ENCODE data around the gene PACRG.

PACRG gene

GRCh38 chr6:163098827-163099479 lies 371.2 kb downstream of the PACRG start:
- no peak for DNase-seq

GRCh38 chr6:163099621-163100171 lies 371.9 kb downstream of the PACRG start:
- no peak for DNase-seq

GRCh38 chr6:163100259-163100658 lies 372.5 kb downstream of the PACRG start:
- DNase-seq = no peak

DNA sequence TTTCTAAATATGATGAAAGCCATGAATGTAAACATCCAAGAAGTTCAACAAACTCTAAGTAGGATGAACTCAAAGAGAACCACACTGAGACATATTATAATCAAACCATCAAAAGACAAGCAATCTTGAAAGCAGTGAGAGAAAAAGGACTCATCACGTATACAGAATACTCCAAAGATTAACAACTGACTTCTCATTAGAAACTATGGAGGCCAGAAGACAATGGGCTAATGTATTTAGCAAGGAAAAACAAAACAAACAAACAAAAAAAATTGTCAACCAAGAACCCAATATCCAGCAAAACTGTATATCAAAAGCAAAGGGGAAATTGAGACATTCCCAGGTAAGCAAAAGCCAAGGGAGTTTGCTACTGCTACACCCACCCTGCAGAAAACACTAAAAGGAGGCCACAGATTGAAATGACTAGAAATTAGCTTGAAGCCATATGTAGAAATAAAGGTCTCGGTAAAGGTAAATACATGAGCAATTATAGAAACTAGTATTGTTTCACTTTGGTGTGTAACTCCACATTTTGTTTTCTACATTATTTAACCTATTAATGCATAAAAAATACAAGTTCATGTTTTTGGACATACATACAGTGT lies 385.7 kb downstream of the PACRG start:
- no peak for DNase-seq

DNA sequence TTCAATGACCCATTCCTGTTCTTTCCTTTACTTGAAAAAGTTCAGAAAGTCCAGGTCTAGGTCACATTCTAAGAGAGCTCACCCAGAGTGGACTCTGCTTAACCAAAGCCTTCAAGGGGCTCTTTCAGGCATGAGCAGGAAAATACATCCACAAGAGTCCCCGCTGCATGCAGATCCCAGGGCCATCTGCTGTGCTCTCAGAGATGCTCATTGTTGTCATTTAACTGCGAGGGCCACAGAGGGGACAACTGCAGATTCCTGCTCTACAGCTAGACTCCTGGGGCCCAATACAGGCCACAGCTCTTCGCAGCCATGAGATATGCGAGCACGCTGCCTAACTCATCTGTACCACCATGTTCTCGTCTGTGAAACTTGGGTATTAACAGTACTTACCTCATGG lies 391.2 kb downstream of the PACRG start:
- DNase-seq = no peak

DNA sequence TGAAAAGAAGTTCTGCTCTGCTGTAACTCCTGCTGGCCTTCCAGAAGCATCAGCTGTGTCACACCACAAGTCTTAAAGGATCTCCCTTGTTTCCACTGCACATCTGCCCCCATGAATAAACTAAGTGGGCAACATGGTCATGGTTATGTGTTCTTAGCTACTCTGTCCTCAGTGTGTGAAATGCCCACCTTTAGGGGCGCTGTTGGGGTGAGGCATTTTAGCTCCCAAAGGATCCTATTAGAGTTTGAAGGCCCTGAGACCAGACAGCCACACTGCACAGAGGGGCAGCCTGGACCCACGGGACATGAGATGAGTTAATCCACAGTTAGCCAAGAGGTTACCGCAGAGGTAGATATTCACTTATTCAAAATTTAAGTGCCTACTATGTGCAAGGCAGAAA lies 392.4 kb downstream of the PACRG start:
- no peak for DNase-seq

DNA sequence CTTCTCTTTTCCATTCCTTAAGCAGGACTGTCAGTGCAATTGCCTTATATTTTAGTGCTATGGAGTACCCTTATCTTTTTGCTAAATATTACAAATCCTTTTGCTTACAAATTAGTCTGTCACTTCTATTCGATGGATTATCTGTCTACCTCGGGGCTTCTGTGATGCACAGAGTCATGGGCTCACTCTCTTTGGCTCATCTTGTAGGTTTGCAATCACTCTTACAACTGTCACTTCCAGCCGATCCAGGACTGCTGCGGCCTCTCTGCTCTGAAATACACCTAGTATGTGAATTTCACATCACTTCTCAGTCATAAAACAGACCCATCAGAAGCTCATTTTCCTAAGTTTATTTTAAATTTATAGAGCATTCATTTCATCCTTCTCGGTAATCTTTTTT lies 393.5 kb downstream of the PACRG start:
- DNase-seq = no peak

DNA sequence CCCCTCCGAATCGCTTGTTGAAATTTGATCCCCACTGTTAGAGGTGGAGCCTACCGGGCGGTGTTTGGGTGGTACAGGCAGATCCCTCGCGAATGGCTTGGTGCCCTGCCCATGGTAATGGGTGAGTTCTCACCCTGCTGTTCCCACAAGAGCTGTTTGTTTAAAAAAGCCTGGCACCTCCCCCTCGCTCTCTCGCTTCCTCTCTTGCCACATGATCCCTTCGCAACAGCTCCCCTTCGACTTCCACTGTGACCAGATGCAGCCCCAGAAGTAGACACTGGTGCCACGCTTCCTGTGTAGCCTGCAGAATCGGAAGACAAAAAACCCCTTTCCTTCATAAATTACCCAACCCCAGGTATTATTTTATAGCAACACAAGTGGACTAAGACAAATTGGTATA lies 394.6 kb downstream of the PACRG start:
- DNase-seq = no peak

- DNase-seq = no peak
These were observed 395.3 kb downstream of the PACRG start for GRCh38 chr6:163123098-163123497.

GRCh38 chr6:163126741-163127140 lies 399.0 kb downstream of the PACRG start:
- DNase-seq = no peak

- no peak for DNase-seq
These were observed 399.8 kb downstream of the PACRG start for GRCh38 chr6:163127587-163127986.

GRCh38 chr6:163128324-163128723 lies 400.6 kb downstream of the PACRG start:
- no peak for DNase-seq

DNA sequence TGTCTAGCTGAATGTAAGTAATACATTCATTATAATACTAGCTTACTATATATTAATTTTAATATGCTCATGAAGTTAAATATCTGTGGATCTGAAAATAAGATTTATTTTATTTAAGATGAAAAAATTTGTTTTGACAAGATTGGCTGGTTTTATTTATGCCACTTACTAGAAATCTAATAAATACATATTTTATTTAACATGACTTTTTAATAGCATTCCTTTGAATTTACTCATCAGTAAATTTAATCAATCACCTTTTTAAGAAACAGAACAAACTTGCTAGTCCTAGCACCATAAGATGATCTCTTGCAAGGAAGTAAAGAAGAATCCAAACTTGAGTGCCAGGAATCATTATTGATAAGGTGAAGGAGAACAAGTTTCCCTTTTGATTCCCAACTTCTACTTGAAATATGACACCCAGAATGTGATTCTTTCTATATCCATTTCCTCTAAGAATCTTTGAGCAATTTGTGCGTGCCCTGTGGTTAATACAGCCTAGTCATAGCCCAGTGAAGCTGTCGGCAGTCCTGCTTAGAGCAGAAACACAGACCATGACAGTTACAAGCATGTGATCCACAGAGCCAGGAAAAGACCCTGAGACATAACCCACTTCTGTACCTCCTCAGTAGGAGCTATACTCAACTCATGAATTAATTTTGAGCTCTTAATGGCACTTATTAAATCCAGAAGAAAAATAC lies 404.4 kb downstream of the PACRG start:
- no peak for DNase-seq

GRCh38 chr6:163133017-163133416 lies 405.2 kb downstream of the PACRG start:
- DNase-seq = no peak

DNA sequence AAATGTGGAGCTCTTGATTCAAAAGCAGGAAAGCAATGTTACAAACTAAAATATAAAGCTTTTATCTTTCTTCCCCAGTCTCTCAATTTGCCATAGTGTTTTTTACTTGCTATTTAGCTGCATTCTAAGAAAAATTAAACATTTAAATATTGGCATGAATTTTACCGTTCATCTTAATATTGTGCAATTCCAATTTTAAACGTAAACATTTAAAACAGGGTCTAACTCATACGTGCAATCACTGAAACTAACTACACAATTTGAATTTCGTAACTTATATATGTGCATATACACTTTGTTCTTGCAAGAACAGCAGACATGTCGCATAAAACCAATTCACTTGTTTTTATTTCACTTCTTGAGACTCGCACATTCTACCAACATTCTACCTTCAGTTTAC lies 405.9 kb downstream of the PACRG start:
- no peak for DNase-seq

DNA sequence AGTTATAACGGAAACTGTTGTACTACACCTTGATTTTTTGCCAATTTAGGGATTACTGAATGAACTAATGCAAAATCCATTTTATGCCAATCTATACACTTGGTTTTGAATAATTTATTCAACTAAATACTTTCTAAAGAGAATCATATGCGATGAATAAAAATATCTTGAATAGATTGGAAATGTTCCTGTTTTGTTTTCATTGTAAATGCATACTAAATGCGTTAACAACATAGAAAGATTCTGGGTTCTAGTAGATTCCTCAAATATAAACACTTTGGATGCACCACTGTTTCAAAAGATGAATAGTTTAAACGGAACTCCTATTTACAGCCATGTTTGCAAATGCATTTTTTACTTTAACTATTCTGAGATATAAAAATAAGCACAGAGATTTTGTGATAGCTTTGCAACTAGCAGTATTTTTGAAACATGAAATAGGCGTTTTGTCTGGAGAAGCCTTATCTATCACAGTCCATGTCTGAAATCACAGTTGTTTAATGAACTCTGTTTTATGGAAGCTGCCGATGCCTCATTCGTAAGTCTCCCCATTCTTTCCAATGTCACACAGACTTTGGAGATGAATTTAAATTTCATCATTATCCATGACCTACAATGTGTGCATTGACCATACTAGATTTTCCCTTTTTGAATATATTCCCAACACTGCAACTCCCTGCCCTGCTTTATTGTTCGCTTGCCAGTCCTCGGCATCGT lies 409.1 kb downstream of the PACRG start:
- no peak for DNase-seq

DNA sequence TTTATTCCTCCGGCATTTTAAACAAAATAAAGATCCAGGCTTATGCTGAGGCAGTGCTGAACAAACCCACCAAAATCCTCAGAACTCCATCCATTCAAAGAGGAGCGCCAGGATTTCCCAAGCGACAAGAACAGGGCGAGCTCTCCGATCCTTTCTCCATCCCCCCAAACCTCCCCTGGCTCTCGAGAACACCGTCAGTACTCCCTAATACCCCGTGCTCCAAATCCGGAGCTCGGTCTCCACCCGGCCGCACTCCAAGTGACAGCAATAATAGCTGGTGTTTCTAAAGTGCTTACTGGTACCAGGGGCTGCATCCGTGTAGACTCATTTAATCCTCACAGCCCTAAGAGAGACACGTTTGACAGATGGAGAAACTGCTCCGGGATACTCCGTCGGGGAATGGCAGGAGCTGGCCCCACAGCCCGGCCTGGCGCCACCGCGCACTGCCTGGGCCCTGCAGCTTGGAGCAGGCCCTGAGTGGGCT lies 409.7 kb downstream of the PACRG start:
- no peak for DNase-seq

DNA sequence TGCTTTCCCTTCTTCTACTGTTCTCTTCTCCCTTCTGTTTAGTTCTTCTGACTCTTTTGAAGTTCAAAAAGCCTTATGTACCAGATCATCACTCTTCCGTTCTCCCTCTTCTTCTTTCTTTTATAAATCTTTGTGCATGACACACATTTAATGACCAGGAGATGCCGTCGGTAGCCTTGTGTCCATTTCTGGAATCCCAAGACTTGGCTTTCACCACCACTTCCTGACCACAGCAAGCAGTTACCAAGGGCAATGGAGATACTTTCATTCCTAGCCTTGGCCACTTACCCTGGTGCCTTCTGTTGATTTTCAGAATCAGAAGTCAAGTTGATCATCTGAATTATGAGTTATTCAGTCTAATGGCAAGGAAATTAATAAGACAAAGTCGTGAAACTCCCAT lies 418.3 kb downstream of the PACRG start:
- no peak for DNase-seq

DNA sequence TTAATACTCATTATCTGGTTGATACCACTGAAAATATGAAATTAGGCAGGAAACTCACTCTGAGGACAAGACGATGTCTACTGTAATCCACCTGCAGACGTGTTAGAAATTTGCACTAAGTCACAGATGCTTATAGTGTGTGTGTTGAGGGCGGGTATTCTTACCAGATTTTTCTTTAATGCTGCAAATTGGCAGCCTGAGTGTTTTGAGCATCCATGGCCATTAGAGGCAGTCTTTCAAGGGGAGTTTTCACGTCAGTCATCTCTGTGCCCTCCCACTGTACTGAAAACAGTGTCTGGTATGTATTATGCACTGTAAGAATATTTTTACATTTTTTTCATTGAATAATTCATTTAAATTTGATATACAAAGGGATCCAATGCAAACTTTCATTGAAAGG lies 420.2 kb downstream of the PACRG start:
- DNase-seq = no peak

- no peak for DNase-seq
These were observed 420.9 kb downstream of the PACRG start for GRCh38 chr6:163148451-163149278.

DNA sequence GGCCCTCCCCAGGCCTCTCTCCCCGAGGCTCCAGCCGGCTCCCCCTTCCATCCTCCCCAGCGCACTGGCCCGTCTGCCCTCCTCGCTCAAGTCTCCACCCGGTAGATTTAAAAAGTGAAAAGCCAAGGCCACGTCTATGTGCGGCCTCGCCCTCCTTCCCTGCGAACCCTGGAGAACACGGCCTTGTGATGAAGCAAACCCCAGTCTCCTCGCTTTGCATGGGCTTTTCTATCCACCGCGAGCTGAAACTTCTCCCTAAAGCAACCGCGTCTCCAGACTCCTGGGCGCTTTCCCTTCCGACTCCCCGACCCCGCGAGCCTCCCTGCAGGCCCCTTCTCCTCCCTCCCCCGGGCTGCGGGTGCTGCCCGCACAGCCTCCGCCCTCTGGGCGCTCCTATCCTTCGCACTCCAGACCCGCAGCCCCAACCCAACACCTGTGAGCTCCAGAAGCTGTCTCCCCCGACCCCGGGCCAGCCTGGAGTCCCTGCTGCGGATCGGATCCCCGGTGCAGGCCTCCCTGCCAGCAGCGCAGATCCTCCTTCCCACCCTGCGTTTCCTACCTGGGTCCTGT lies 421.6 kb downstream of the PACRG start:
- no peak for DNase-seq

DNA sequence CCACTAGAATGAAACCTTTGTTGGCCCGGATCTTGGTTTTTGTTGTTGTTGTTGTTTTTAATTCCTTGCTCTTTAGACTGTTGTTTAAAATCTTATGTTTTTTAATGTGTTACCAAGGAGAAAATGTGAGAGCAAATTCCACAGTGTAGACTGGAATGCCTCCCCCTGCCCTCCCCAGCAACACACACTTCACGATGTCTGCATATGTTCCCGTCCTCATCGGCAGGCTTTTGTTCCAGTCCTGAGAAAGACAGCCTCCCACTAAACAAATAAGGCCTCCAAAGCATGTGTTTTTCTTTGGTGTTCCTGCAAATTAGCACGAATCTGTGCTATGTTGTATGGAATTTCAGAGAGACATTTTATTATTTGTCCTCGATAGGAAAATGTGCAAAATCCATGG lies 423.4 kb downstream of the PACRG start:
- no peak for DNase-seq

All from NCI-H1092 treated with DMSO at 0.1 percent for 48 hours (cell line).